ENCODE measurements around the gene RPS6KB2. TPM values are rescaled to one million over a fixed set of nuclear protein-coding genes. Genes with fewer than 3 reads are reported as not detected.

RPS6KB2 gene
- total RNA-seq, 4 donors from 2014 or later: 25.6 to 45.0 (median 30.7) TPM

- DNase-seq: no peak
- Histone ChIP-seq H3K4me1 (no peaks in the 10 kb centered on the region), H3K9me3 (no peaks in the 10 kb centered on the region), H3K27me3 (peaks cover 0 to 20% of the 10 kb centered on the region in 2 donors), H3K27ac (no peak overlapping the region), H3K4me3 (no peak overlapping the region), H3K36me3 (no peaks in the 10 kb centered on the region)
- intact Hi-C loops (cut with DNase I; ENCODE audit: low total_unique reads): no loop called here
- TF ChIP-seq, protein P1, sequence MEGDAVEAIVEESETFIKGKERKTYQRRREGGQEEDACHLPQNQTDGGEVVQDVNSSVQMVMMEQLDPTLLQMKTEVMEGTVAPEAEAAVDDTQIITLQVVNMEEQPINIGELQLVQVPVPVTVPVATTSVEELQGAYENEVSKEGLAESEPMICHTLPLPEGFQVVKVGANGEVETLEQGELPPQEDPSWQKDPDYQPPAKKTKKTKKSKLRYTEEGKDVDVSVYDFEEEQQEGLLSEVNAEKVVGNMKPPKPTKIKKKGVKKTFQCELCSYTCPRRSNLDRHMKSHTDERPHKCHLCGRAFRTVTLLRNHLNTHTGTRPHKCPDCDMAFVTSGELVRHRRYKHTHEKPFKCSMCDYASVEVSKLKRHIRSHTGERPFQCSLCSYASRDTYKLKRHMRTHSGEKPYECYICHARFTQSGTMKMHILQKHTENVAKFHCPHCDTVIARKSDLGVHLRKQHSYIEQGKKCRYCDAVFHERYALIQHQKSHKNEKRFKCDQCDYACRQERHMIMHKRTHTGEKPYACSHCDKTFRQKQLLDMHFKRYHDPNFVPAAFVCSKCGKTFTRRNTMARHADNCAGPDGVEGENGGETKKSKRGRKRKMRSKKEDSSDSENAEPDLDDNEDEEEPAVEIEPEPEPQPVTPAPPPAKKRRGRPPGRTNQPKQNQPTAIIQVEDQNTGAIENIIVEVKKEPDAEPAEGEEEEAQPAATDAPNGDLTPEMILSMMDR (IDR thresholded peaks at IDR 0.05): no peak
- no peak for TF ChIP-seq POLR2A (IDR thresholded peaks at IDR 0.05)
These were observed 19.7 kb upstream of the RPS6KB2 start for GRCh38 chr11:67408437-67409200.

DNA sequence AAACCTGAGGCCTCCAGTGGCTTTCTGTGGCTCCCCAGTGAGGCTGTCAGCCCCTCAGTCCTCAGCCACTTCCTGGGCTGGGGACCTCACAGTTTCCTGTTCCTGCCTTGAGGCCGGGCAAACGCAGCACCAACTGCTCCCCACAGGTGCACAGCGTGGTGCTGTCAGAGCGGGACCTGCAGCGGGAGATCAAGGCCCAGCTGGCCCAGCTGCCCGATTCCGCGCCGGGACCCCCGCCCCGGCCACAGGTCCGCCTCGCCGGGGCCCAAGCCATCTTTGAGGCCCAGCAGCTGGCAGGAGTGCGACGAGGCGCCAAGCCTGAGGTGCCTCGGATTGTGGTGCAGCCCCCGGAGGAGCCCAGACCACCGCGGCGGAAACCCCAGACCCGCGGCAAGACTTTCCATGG lies 19.0 kb upstream of the RPS6KB2 start:
- Histone ChIP-seq H3K36me3 (no peaks in the 10 kb centered on the region), H3K27ac (no peak overlapping the region), H3K9me3 (no peaks in the 10 kb centered on the region), H3K27me3 (peaks cover 0 to 20% of the 10 kb centered on the region in 2 donors), H3K4me3 (no peak overlapping the region), H3K4me1 (no peaks in the 10 kb centered on the region)
- no peak for DNase-seq
- intact Hi-C loops (cut with DNase I; ENCODE audit: low total_unique reads): no loop called here
- TF ChIP-seq, protein P1 (IDR thresholded peaks at IDR 0.05): no peak
- no peak for TF ChIP-seq POLR2A (IDR thresholded peaks at IDR 0.05)

DNA sequence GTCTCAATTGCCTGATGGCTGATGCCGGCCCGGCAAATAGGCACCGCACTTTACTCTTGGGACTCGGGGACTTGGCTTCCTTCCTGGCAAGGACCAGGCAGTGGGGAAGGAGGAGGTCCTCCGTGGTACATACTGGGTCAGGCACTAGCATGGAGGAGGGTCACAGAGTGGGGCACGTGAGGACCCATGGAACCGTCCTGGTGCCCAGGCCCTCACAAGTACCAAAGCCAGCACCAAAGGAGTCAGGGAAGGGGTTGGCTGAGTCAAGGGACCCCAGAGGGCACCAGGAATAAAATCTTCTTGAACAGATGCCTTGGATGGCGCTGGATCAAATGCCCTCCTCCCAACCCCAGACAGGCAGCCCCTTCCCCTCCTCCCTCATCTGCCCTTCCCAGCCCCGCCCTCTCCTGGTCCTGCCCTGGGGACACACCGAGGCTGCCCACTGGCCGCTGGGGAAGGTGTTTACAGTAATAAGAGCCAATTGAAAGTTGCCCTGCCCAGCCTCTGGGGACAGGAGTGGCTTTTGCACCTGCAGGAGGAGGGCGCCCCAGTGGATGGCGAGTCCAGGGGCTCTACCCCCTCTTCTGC lies 18.4 kb upstream of the RPS6KB2 start:
- DNase-seq: no peak
- TF ChIP-seq, protein P1 (IDR thresholded peaks at IDR 0.05): no peak
- TF ChIP-seq POLR2A (IDR thresholded peaks at IDR 0.05): no peak
- intact Hi-C loops (cut with DNase I; ENCODE audit: low total_unique reads): no loop called here
- Histone ChIP-seq H3K9me3 (no peaks in the 10 kb centered on the region), H3K4me3 (no peak overlapping the region), H3K27ac (no peak overlapping the region), H3K27me3 (peaks cover 0 to 20% of the 10 kb centered on the region in 2 donors), H3K36me3 (no peaks in the 10 kb centered on the region), H3K4me1 (no peaks in the 10 kb centered on the region)

GRCh38 chr11:67410369-67410831 lies 17.9 kb upstream of the RPS6KB2 start:
- TF ChIP-seq POLR2A (IDR thresholded peaks at IDR 0.05): no peak
- TF ChIP-seq, protein P1 (IDR thresholded peaks at IDR 0.05): no peak
- H3K27ac ChIP-seq: no peak overlapping the region
- intact Hi-C loops (cut with DNase I; ENCODE audit: low total_unique reads): no loop called here

More at GRCh38 chr11:67410369-67410831, 17.9 kb upstream of the RPS6KB2 start:
- Histone ChIP-seq H3K27me3 (peaks cover 0 to 20% of the 10 kb centered on the region in 2 donors), H3K4me3 (no peak overlapping the region), H3K4me1 (no peaks in the 10 kb centered on the region), H3K36me3 (no peaks in the 10 kb centered on the region), H3K9me3 (no peaks in the 10 kb centered on the region)
- DNase-seq: no peak

Data from uterus (tissue), 4 donors.